ENCODE results near the gene ADM2. TPM values are rescaled to one million over a fixed set of nuclear protein-coding genes. Genes with fewer than 3 reads are reported as not detected.

ADM2 gene
- total and polyA plus RNA-seq, 2 of the 13 experiments (the other 11 are each of a cell fraction or from before 2014, with no cell fraction given), result 1.2 to 3.0 TPM

GRCh38 chr22:50503475-50504145 is 22.3 kb downstream of the ADM2 start:
- Histone ChIP-seq H3K27me3 (ENCODE audit: control insufficient read depth in 1 of 2, insufficient read depth in 2 of 2, low read length in 2 of 2) (no peaks in the 10 kb centered on the region; a peak in 1 of 5 replicates), H3K27ac (ENCODE audit: extremely low read length, insufficient read depth, low read length) (no peak overlapping the region), H4K20me1 (ENCODE audit: insufficient read depth, low read length) (no peaks in the 10 kb centered on the region), H3K9me3 (ENCODE audit: low read length) (no peaks in the 10 kb centered on the region), H3K4me3 (replicated peaks in 1 of 3; ENCODE audit: insufficient read depth in 1 of 3, low read depth in 2 of 3, low read length in 3 of 3) (no peak overlapping the region), H2AFZ (ENCODE audit: low read length) (no peak overlapping the region), H3K36me3 (replicated peaks in 1 of 2; ENCODE audit: control insufficient read depth in 1 of 2, insufficient read depth in 2 of 2, low read length in 2 of 2) (peaks cover 2 to 10% of the 10 kb centered on the region in 2 experiments; a peak in 1 of 5 replicates), H3K9ac (ENCODE audit: insufficient read depth, low read depth, low read length) (no peak overlapping the region), H3K79me2 (ENCODE audit: insufficient read depth, low read length) (peaks cover 13% of the 10 kb centered on the region), H3K4me2 (ENCODE audit: low read depth, low read length) (no peak overlapping the region), H3K4me1 (ENCODE audit: insufficient read depth, low read length) (peaks cover 15% of the 10 kb centered on the region)
- 97% methylated on average over 17 of the region's 26 CpGs for WGBS (ENCODE audit: low lambda C conversion rate)
- DNase-seq (ENCODE audit: low spot score), result no peak
- ChIA-PET CTCF (ENCODE audit: low intra/inter-chr PET ratio, low total read pairs) (no interaction called here), POLR2A (interaction anchor here (1.8 kb wide), 1 partner anchor 22 kb away, joined by 5 read pairs; the partner anchor contains the start of gene SCO2)
- in situ Hi-C loops (cut with HindIII; ENCODE audit: extremely low pct_ligation_motif_present, low pct_unique_long_range_greater_than_20kb) (no loop called here), intact Hi-C loops (cut with micrococcal nuclease; ENCODE audit: unreplicated experiment) (no loop called here)
- no peak for ATAC-seq
- no peak for FAIRE-seq
- TF ChIP-seq PCBP1 (IDR thresholded peaks at IDR 0.05; ENCODE audit: borderline replicate concordance, low read depth, low read length) (no peak), CTCF (CRISPR knock-in tag; IDR thresholded peaks at IDR 0.05) (peak; percentile 20; the same call in 1 of the 2 replicates)
- no TSS peak for BruUV-seq (replicated peaks)

GRCh38 chr22:50504369-50505211 is 23.2 kb downstream of the ADM2 start:
- Histone ChIP-seq H3K9me3 (ENCODE audit: low read length) (no peaks in the 10 kb centered on the region), H3K9ac (ENCODE audit: insufficient read depth, low read depth, low read length) (no peak overlapping the region), H3K27me3 (ENCODE audit: control insufficient read depth in 1 of 2, insufficient read depth in 2 of 2, low read length in 2 of 2) (no peaks in the 10 kb centered on the region; a peak in 1 of 5 replicates), H3K27ac (ENCODE audit: extremely low read length, insufficient read depth, low read length) (no peak overlapping the region), H4K20me1 (ENCODE audit: insufficient read depth, low read length) (no peaks in the 10 kb centered on the region), H2AFZ (ENCODE audit: low read length) (no peak overlapping the region), H3K4me1 (ENCODE audit: insufficient read depth, low read length) (peaks cover 18% of the 10 kb centered on the region), H3K4me3 (replicated peaks in 1 of 3; ENCODE audit: insufficient read depth in 1 of 3, low read depth in 2 of 3, low read length in 3 of 3) (no peak overlapping the region), H3K4me2 (ENCODE audit: low read depth, low read length) (no peak overlapping the region), H3K36me3 (replicated peaks in 1 of 2; ENCODE audit: control insufficient read depth in 1 of 2, insufficient read depth in 2 of 2, low read length in 2 of 2) (peaks cover 2 to 10% of the 10 kb centered on the region in 2 experiments; a peak in 1 of 5 replicates), H3K79me2 (ENCODE audit: insufficient read depth, low read length) (peaks cover 22% of the 10 kb centered on the region)
- FAIRE-seq, result no peak
- 0 out of 2 replicates have a peak, but pooled peaks have one; percentile 30 for TF ChIP-seq RBFOX2 (IDR thresholded peaks at IDR 0.05; ENCODE audit: low read depth, low read length)
- TF ChIP-seq MBNL3 (CRISPR knock-in tag; conservative IDR thresholded peaks at IDR 0.05), result no peak
- no peak for ATAC-seq
- DNase-seq (ENCODE audit: low spot score), result no peak
- in situ Hi-C loops (cut with HindIII; ENCODE audit: extremely low pct_ligation_motif_present, low pct_unique_long_range_greater_than_20kb) (no loop called here), intact Hi-C loops (cut with micrococcal nuclease; ENCODE audit: unreplicated experiment) (no loop called here)
- WGBS (ENCODE audit: low lambda C conversion rate), result 92% methylated on average over 29 of the region's 44 CpGs
- no TSS peak for BruUV-seq (replicated peaks)
- CTCF ChIA-PET (ENCODE audit: low intra/inter-chr PET ratio, low total read pairs), result no interaction called here
- POLR2A ChIA-PET, result interaction anchor here (1.8 kb wide), 1 partner anchor 21 kb away, joined by 5 read pairs; the partner anchor contains the start of gene SCO2

Data from HepG2 (cell line).